ENCODE results near the gene CARNS1.
A peak's percentile ranks its signal among the peaks of the same experiment; 100 is the strongest.

The CARNS1 gene

DNA sequence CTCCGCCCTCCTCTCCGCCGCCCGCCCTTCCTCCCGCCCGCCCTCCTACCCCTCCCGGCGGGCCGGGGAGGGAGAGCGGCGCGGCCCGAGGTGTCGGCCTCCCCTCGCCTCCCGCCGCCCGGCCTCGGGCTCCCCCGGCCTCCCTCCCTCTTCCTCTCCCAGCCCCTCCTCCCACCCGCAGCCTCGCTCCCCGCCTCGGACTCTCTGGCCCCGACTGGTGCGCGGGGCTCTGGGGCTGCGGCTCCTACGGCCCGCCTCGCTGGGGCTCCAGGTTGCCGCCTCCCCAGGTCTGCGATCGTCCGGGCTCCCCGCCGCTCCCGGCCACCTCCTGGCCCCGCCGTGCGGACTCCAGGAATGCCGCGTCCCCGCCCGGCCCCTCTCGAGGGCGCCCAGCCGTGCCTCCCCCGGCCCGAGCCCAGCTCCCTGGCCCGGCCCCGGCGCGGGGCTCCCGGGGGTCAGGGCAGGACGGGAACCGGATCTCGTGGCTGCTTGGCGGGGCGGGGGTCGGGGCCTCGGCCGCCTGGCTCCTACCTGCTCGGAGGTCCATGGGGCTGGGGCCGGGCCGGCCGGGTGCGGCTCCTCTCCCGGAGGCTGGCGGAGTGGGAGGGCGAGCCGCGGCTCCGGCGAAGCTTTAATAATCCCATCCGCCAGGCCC, 42.4 kb upstream of the CARNS1 start, which contains the start of gene CLCF1:
Gene CLCF1 (minus strand): TSS at position 606 of the 655 bp plus-strand sequence. CDS start 59 bp downstream, at position 547.
- TF ChIP-seq, protein P1, sequence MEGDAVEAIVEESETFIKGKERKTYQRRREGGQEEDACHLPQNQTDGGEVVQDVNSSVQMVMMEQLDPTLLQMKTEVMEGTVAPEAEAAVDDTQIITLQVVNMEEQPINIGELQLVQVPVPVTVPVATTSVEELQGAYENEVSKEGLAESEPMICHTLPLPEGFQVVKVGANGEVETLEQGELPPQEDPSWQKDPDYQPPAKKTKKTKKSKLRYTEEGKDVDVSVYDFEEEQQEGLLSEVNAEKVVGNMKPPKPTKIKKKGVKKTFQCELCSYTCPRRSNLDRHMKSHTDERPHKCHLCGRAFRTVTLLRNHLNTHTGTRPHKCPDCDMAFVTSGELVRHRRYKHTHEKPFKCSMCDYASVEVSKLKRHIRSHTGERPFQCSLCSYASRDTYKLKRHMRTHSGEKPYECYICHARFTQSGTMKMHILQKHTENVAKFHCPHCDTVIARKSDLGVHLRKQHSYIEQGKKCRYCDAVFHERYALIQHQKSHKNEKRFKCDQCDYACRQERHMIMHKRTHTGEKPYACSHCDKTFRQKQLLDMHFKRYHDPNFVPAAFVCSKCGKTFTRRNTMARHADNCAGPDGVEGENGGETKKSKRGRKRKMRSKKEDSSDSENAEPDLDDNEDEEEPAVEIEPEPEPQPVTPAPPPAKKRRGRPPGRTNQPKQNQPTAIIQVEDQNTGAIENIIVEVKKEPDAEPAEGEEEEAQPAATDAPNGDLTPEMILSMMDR (IDR thresholded peaks at IDR 0.05; ENCODE audit: extremely low read depth, missing control alignments) = no peak
- peak; percentile 88 for DNase-seq (ENCODE audit: low spot score)

DNA sequence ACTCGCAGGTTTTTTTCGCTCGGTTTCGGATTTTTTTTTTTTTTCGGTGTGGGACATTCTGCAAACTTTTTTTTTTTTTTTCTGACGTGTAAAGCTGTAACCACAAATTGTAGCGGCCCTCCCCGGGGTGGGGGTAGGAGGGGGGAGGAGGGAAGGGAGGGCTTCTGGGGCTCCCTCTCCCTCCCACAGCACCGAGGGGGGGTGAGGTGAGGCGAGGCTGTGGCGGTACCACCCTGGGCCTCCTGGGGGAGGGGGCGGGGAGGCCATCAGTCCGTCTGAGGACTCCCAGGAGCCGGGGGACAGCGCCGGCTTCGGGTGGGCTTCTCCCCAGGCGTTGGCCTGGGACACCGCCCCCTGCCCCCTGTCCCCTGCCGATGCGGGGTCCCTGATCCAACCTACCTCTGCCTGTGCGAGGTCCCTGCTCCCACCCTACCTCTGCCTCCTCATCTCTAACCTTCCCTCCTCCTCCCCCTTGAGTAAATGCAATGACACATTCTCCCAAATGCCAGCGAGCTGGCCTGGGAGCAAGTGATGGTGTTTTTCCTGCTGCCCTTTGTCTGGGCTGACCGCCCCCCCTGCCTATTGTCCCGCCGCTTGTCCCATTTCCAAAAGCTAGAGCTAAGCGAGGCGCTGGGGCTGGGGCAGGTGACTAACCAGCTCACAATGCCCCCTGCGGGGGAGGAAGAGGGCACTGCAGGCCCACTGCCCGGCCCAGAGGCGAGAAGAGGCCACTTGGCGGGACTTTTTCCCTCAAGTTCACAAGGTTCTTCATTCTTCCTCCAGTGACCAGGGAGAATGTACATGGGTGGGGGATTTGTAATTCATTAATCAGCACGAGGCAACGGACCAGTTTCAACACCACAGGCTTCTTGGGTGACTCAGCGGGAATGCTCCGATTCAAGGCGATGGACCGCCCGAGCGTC, 41.6 kb upstream of the CARNS1 start:
- TF ChIP-seq, protein P1 (IDR thresholded peaks at IDR 0.05; ENCODE audit: extremely low read depth, missing control alignments) = peak; percentile 71
- DNase-seq (ENCODE audit: low spot score) = peak; percentile 85

DNA sequence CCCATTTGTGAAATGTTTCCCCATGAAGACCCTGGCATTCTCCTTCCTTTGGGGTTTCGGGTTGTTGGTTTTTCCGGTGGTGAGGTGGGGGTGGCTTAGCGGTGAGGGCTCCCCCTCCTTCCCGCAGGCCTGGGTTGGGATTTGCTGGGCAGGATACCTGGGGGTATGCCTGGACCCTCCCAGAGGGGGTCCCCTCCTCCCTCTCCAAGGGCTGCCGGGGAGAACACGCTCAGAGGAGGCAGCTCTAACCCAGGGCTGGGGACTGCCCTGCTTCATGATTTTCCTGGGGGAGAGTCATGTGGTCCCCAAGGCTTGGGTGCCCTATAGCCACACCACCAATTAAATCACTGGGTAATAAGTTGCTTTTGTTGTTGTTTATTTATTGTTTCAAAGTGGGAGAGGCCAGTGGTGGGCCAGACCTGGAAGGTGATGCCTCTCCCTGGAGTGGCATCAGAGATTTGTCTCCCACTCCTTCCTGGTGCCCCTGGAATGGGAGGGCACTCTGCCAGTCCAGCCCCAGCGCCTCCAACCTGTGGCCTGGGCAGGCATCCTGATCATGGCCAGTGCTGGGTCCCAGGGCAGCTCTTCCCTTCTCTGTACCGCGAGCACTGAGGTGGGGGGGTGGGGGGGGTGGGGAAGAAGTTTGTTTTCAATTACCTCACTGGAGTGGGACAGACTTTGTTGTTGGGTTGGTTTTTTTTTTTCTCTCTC, 40.8 kb upstream of the CARNS1 start:
- TF ChIP-seq, protein P1 (IDR thresholded peaks at IDR 0.05; ENCODE audit: extremely low read depth, missing control alignments) = no peak

DNA sequence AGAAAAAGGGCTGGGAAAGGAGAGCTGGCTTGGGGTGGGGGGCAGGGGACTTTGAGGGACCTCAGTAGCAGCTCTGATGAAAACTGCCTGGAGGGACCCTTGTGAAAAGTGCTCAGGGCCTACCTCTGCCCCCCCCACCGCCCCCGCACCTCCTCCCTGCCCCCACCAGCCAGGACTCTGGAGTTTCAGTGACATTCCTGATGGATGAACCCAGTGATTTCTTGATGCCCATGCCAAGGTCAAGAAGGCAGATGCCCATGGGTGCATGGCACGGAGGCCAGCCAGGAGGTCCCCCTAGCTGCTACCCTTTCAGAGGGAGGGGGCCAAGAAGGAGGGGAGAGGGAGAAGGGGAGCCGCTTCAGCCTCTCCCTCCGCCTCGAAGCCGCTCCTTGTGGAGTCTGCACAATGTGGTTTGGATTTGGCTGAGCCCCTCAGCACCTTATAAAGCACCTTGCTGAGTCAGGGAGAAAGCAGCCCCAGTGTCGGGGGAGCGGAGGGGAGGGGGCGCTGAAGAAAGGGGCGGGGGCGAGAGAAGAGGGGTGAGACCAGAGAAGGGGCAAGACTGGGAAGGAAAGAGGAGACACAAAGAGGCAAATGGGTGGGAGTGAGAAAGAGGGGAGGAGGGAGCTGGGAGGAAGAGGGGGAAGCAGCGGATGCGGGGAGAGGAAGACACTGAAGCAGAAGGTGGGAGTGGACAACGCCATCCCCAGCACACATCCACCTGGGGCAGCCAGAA, 40.0 kb upstream of the CARNS1 start:
- TF ChIP-seq, protein P1 (IDR thresholded peaks at IDR 0.05; ENCODE audit: extremely low read depth, missing control alignments) = no peak
- no peak for DNase-seq (ENCODE audit: low spot score)

More for the DNA sequence above, 40.8 kb upstream of the CARNS1 start:
- DNase-seq (ENCODE audit: low spot score) = no peak

DNA sequence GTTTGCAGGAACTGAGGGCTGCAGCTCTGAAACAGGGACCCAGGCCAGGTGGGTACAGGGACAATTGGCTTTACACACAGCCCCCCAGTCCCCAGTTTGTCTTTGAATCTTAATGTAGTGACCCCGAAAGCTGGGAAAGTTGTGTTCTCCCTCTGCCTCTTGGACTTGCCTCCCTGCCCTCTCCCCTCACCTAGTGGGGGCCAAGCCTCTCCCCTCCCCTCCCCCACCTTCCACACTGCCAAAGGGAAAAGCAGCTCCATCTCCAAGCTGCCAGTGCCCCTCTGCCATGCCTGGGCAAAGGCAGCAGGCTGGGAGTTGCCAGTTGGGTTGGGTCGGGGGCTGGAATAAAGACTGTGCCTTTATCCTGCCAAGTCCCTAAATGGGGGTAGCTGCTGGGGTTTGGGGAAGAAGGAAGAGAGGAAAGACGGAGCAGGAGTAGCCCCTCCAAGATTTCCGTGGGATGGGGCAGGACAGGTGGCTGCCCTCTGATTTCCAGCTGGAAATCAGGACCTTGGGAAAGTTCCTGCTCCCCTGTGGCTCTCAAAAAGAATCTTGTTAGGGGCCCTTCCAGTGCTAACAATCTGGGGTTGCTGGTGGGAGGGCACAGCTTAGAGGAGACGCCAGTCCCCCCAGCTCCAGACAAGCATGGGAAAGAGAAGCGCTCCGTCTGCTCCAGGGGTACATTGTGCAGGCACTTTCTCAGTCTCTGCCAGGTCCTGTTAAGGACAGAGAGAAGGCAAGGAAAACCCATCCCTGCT, 39.2 kb upstream of the CARNS1 start:
- TF ChIP-seq, protein P1 (IDR thresholded peaks at IDR 0.05; ENCODE audit: extremely low read depth, missing control alignments) = no peak

More for the DNA sequence above, 39.2 kb upstream of the CARNS1 start:
- DNase-seq (ENCODE audit: low spot score) = no peak

All from GM20000 (cell line).